ENCODE measurements around the gene ORC1. TPM values are rescaled to one million over a fixed set of nuclear protein-coding genes. Genes with fewer than 3 reads are reported as not detected.

Gene ORC1
- total RNA-seq, 1 donor from 2014 or later, result 4.9 TPM

DNA sequence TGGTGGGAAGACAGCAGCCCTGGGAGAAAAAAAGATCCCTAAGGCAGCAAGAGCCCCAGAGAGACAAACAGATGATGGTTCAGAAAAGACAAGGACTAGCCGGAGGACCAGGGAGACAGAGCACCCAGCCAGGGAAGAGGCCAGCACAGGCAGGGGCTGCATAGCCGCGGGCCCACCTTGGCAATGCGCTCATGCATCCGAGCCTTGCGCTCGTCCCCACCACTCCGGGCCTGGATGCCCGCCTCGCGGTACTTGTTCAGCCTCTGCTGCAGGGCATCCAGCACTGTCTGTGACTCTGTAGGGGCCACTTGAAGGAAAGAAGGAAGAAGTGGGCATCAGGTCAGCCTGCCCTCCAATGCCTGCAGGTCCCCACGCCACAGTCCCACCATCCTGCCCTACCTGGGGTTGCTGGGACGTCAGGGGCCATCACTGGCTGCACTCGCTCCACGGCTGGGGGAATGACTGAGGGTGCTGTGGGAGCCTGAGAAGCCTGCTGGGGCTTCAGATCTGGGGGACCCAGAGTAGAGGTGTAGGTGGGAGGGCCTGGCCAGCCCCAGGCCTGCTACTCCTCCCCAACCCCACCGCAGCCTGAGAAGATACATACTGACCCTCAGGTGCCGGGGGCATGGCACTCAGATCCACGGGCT is 45.2 kb downstream of the ORC1 start:
- TF ChIP-seq, protein P1, sequence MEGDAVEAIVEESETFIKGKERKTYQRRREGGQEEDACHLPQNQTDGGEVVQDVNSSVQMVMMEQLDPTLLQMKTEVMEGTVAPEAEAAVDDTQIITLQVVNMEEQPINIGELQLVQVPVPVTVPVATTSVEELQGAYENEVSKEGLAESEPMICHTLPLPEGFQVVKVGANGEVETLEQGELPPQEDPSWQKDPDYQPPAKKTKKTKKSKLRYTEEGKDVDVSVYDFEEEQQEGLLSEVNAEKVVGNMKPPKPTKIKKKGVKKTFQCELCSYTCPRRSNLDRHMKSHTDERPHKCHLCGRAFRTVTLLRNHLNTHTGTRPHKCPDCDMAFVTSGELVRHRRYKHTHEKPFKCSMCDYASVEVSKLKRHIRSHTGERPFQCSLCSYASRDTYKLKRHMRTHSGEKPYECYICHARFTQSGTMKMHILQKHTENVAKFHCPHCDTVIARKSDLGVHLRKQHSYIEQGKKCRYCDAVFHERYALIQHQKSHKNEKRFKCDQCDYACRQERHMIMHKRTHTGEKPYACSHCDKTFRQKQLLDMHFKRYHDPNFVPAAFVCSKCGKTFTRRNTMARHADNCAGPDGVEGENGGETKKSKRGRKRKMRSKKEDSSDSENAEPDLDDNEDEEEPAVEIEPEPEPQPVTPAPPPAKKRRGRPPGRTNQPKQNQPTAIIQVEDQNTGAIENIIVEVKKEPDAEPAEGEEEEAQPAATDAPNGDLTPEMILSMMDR (IDR thresholded peaks at IDR 0.05; ENCODE audit: unreplicated experiment), result no peak
- Mint-ChIP-seq H3K36me3 (ENCODE audit: low read depth, unreplicated experiment) (peaks cover 56% of the 10 kb centered on the region), H3K4me1 (ENCODE audit: unreplicated experiment) (peaks cover 27% of the 10 kb centered on the region), H3K27me3 (ENCODE audit: unreplicated experiment) (peaks cover 14% of the 10 kb centered on the region), H3K4me3 (ENCODE audit: unreplicated experiment) (peak overlapping the region; percentile 51), H3K27ac (ENCODE audit: unreplicated experiment) (peak overlapping the region; percentile 61), H3K9me3 (ENCODE audit: unreplicated experiment) (no peaks in the 10 kb centered on the region)
- no peak for DNase-seq (ENCODE audit: low spot score)

DNA sequence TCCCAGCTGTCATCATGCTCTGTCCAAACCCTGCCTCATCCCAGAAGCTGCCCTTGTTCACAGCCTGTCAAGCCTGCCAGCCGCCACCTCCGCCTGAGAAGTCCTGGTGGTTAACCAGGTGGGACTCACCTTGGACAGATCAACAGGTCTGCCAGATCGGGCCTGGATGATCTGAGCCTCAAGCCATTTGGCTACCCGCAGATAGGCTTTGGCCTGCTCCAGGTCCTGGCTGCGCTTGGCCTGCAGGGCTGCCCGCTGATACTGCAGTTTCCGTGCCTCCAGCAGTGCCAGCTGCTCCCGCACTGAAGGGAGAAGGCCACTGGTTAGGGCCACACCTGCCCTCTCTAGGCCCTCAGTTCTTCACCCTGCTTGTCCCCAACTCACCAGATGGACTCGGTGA is 46.8 kb downstream of the ORC1 start:
- Mint-ChIP-seq H3K4me1 (ENCODE audit: unreplicated experiment) (peaks cover 41% of the 10 kb centered on the region), H3K9me3 (ENCODE audit: unreplicated experiment) (no peaks in the 10 kb centered on the region), H3K27me3 (ENCODE audit: unreplicated experiment) (peaks cover 14% of the 10 kb centered on the region), H3K27ac (ENCODE audit: unreplicated experiment) (no peak overlapping the region), H3K4me3 (ENCODE audit: unreplicated experiment) (no peak overlapping the region), H3K36me3 (ENCODE audit: low read depth, unreplicated experiment) (peaks cover 66% of the 10 kb centered on the region)
- DNase-seq (ENCODE audit: low spot score), result no peak
- TF ChIP-seq, protein P1 (IDR thresholded peaks at IDR 0.05; ENCODE audit: unreplicated experiment), result no peak

DNA sequence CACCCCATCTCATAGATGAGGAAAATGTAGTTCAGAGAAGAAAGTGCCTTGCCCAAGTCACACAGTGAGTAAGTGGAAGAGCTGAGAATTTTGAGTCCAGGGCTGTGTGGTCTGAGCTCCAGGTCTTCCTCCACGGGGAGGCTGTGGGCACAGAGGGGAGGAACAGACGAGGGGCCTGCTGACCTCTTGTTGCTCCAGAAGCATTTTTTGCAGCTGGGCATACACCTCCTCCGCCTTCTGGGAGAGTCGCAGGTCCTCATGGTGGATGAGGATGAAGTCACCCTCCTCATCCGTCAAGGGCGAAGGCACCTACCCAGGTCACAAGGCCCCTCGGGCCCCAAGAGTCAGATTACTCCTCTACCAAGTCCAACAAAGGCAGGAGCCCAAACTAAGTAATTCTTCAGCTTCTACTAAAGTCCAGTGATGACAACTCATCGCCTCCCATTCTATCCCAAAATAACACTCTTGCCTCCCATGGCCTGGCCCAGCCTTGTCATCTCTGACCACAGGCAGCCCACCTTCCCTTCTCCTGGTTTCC is 47.3 kb downstream of the ORC1 start:
- Mint-ChIP-seq H3K27ac (ENCODE audit: unreplicated experiment) (peak overlapping the region; percentile 85), H3K27me3 (ENCODE audit: unreplicated experiment) (peaks cover 14% of the 10 kb centered on the region), H3K4me1 (ENCODE audit: unreplicated experiment) (peaks cover 42% of the 10 kb centered on the region), H3K36me3 (ENCODE audit: low read depth, unreplicated experiment) (peaks cover 63% of the 10 kb centered on the region), H3K4me3 (ENCODE audit: unreplicated experiment) (peak overlapping the region; percentile 79), H3K9me3 (ENCODE audit: unreplicated experiment) (no peaks in the 10 kb centered on the region)
- TF ChIP-seq, protein P1 (IDR thresholded peaks at IDR 0.05; ENCODE audit: unreplicated experiment), result no peak
- DNase-seq (ENCODE audit: low spot score), result no peak

DNA sequence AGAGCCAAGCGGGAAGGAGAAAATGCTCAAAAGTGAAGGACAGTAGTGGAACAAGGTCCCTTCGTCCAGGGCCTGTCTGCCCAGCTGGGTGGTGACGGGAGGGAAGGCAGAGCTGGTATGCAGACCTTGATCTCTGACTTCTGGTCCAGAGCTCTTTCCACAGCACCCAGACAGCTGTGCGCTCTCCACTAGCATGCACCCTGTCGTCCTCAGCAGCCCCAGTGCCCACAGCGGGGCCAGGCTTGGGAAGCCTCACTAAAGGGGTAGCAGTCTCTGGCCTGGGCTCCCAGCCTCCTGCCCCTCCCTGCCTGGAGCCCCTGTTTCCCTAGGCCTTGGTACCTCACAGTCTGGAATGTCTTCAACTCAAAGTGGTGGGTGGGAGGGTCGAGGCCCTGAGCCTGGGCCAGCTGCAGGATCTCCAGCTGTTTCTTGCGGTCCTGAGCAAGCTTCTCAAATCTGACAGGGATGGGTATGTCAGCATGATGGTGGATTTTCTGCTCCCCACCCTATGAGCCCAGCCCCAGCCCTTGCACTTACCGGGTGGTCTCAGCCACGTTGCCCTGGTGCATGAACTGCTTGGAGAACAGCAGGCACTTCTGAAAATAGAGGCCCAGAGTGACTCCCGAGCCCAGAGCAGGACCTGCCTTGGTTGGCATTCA is 48.2 kb downstream of the ORC1 start:
- Mint-ChIP-seq H3K36me3 (ENCODE audit: low read depth, unreplicated experiment) (peaks cover 54% of the 10 kb centered on the region), H3K4me1 (ENCODE audit: unreplicated experiment) (peaks cover 39% of the 10 kb centered on the region), H3K4me3 (ENCODE audit: unreplicated experiment) (peak overlapping the region; percentile 79), H3K27me3 (ENCODE audit: unreplicated experiment) (peaks cover 8% of the 10 kb centered on the region), H3K9me3 (ENCODE audit: unreplicated experiment) (no peaks in the 10 kb centered on the region), H3K27ac (ENCODE audit: unreplicated experiment) (peak overlapping the region; percentile 30)
- TF ChIP-seq, protein P1 (IDR thresholded peaks at IDR 0.05; ENCODE audit: unreplicated experiment), result no peak
- DNase-seq (ENCODE audit: low spot score), result no peak

DNA sequence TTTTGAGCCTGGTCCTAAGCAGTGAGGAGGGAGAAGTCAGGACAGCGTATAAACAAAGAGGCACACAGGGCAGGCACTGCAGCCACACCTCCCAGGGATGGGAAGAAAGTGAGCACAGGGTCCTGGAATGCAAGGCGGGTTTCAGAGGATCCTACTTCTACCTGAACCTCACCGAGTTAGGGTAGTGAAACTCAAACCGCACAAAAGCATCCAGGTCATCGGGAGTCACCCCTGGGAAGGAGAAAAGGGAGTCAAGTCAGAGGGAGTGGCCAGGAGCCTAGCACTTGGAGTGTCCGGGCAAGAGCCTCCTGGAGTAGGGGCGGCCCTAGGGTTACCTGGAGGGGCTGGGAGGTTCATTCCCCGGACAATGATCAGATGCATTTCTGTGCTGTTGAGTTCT is 48.8 kb downstream of the ORC1 start:
- DNase-seq (ENCODE audit: low spot score), result no peak
- peaks cover 6% of the 10 kb centered on the region for H3K27me3 Mint-ChIP-seq (ENCODE audit: unreplicated experiment)
- peaks cover 52% of the 10 kb centered on the region for H3K36me3 Mint-ChIP-seq (ENCODE audit: low read depth, unreplicated experiment)
- H3K4me1 Mint-ChIP-seq (ENCODE audit: unreplicated experiment), result peaks cover 41% of the 10 kb centered on the region
- H3K9me3 Mint-ChIP-seq (ENCODE audit: unreplicated experiment), result no peaks in the 10 kb centered on the region
- TF ChIP-seq, protein P1 (IDR thresholded peaks at IDR 0.05; ENCODE audit: unreplicated experiment), result no peak
- peak overlapping the region; percentile 35 for H3K4me3 Mint-ChIP-seq (ENCODE audit: unreplicated experiment)
- H3K27ac Mint-ChIP-seq (ENCODE audit: unreplicated experiment), result peak overlapping the region; percentile 30
